Hepatocyte (in vitro differentiated cells): ENCODE measurements around the gene TRIM7. TPM values are rescaled to one million over a fixed set of nuclear protein-coding genes. Genes with fewer than 3 reads are reported as not detected.

Experiments
- DNase-seq: peaks from one replicate; pipeline ENCODE4 v3.0.0-alpha.2; 2016; ENCODE audit warnings: low spot score
- H2AFZ ChIP-seq: fragments of 200-600 bp; sonication (generic); 2 replicates; pipeline ENCODE4 v1.6.0; 2016; ENCODE audit warnings: antibody characterized with exemption, mild to moderate bottlenecking
- H3K27ac ChIP-seq: fragments of 200-600 bp; sonication (generic); 2 replicates; pipeline ENCODE4 v1.5.1; 2016; ENCODE audit warnings: mild to moderate bottlenecking
- H3K27me3 ChIP-seq: fragments of 200-600 bp; sonication (generic); 2 replicates; pipeline ENCODE4 v1.6.1; 2016
- H3K36me3 ChIP-seq: fragments of 200-600 bp; sonication (generic); replicated peaks from 2 replicates; pipeline ENCODE4 v1.5.1; 2016; ENCODE audit warnings: low read depth; ENCODE audit not compliant: insufficient read depth
- H3K4me1 ChIP-seq: fragments of 200-600 bp; sonication (generic); 2 replicates; pipeline ENCODE4 v1.5.1; 2016; ENCODE audit warnings: mild to moderate bottlenecking, moderate library complexity; ENCODE audit not compliant: insufficient read depth
- H3K4me2 ChIP-seq: fragments of 200-600 bp; sonication (generic); 2 replicates; pipeline ENCODE4 v1.6.0; 2016
- H3K4me3 ChIP-seq: fragments of 200-600 bp; sonication (generic); 2 replicates; pipeline ENCODE4 v1.5.1; 2016; ENCODE audit warnings: mild to moderate bottlenecking
- H3K79me2 ChIP-seq: fragments of 200-600 bp; sonication (generic); 2 replicates; pipeline ENCODE4 v1.6.0; 2017; ENCODE audit warnings: mild to moderate bottlenecking
- H3K9me2 ChIP-seq: fragments of 200-600 bp; sonication (generic); replicated peaks from 2 replicates; pipeline ENCODE4 v1.6.0; 2017; ENCODE audit warnings: mild to moderate bottlenecking; ENCODE audit not compliant: insufficient read depth
- H3K9me3 ChIP-seq: fragments of 200-600 bp; sonication (generic); 2 replicates; pipeline ENCODE4 v1.5.1; 2016; ENCODE audit warnings: low read depth, mild to moderate bottlenecking
- H4K20me1 ChIP-seq: fragments of 200-600 bp; sonication (generic); 2 replicates; pipeline ENCODE4 v1.6.0; 2016; ENCODE audit warnings: mild to moderate bottlenecking; ENCODE audit not compliant: insufficient read depth, poor library complexity, severe bottlenecking
- EZH2 ChIP-seq: fragments of 200-600 bp; sonication (generic); IDR thresholded peaks from 2 replicates; pipeline ENCODE4 v1.6.1; 2016; ENCODE audit warnings: antibody characterized with exemption, mild to moderate bottlenecking, borderline replicate concordance
- EZH2phosphoT487 ChIP-seq: fragments of 200-600 bp; sonication (generic); IDR thresholded peaks from one replicate; pipeline ENCODE4 v1.6.1; 2018; ENCODE audit warnings: antibody characterized with exemption, mild to moderate bottlenecking, low read depth, moderate library complexity; ENCODE audit not compliant: unreplicated experiment, severe bottlenecking
- WGBS: methylation state at CpG from one replicate; pipeline ENCODE4 v1.1.6; 2016; ENCODE audit warnings: low lambda C conversion rate; ENCODE audit errors: missing lambda C conversion rate; 5-methylcytosine and 5-hydroxymethylcytosine counted together
- polyA plus RNA-seq: library from polyadenylated mRNA; unstranded; fragments of >200 nt; fragmentation: Nextera tagmentation; extraction: Ambion mirVana; gene quantifications from 2 replicates; pipeline ENCODE4 v1.2.1, GENCODE V29; 2016
- total RNA-seq: library from RNA; depleted of rRNA; stranded (reverse); fragments of >200 nt; gene quantifications from 2 replicates; pipeline ENCODE4 v1.2.3, GENCODE V29; 2014
- TF ChIP-seq, protein P1 (sequence below): fragments of 200-600 bp; sonication (generic); IDR thresholded peaks from 2 replicates; pipeline ENCODE4 v1.5.1; 2016; ENCODE audit warnings: antibody characterized with exemption, mild to moderate bottlenecking; ENCODE audit not compliant: poor library complexity

Gene TRIM7
- total and polyA plus RNA-seq, 2 experiments from 2014 or later, result 0.35 TPM; not detected in 1

DNA sequence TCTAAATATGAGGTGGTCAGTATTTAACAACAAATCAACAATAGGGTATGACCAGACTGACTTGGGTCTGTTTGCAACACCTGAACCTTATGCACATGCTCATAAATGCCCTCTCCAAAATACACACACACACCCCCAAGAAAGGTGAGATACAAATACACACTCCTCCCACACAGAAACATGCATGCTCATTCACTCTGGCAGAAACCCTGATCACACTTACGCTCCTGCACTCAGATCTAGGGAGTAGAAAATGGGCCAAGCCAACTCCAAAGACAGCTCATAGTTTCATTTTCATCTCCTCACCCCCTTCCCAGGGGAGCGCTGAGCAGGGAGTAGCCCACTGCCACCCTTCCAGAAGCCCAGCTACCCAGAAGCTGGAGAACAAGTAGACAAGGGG, 11.3 kb downstream of the TRIM7 start:
- Histone ChIP-seq H3K4me3 (no peak overlapping the region), H2AFZ (no peak overlapping the region), H3K4me1 (peaks cover 4% of the 10 kb centered on the region), H3K9me2 (no peaks in the 10 kb centered on the region), H4K20me1 (no peaks in the 10 kb centered on the region), H3K36me3 (no peaks in the 10 kb centered on the region), H3K9me3 (no peaks in the 10 kb centered on the region), H3K27ac (no peak overlapping the region), H3K79me2 (no peaks in the 10 kb centered on the region), H3K27me3 (no peaks in the 10 kb centered on the region), H3K4me2 (no peak overlapping the region)
- TF ChIP-seq EZH2 (no peak), EZH2phosphoT487 (no peak)
- TF ChIP-seq, protein P1, sequence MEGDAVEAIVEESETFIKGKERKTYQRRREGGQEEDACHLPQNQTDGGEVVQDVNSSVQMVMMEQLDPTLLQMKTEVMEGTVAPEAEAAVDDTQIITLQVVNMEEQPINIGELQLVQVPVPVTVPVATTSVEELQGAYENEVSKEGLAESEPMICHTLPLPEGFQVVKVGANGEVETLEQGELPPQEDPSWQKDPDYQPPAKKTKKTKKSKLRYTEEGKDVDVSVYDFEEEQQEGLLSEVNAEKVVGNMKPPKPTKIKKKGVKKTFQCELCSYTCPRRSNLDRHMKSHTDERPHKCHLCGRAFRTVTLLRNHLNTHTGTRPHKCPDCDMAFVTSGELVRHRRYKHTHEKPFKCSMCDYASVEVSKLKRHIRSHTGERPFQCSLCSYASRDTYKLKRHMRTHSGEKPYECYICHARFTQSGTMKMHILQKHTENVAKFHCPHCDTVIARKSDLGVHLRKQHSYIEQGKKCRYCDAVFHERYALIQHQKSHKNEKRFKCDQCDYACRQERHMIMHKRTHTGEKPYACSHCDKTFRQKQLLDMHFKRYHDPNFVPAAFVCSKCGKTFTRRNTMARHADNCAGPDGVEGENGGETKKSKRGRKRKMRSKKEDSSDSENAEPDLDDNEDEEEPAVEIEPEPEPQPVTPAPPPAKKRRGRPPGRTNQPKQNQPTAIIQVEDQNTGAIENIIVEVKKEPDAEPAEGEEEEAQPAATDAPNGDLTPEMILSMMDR, result no peak
- 98% methylated on average over 2 of the region's 2 CpGs for WGBS
- DNase-seq, result no peak

DNA sequence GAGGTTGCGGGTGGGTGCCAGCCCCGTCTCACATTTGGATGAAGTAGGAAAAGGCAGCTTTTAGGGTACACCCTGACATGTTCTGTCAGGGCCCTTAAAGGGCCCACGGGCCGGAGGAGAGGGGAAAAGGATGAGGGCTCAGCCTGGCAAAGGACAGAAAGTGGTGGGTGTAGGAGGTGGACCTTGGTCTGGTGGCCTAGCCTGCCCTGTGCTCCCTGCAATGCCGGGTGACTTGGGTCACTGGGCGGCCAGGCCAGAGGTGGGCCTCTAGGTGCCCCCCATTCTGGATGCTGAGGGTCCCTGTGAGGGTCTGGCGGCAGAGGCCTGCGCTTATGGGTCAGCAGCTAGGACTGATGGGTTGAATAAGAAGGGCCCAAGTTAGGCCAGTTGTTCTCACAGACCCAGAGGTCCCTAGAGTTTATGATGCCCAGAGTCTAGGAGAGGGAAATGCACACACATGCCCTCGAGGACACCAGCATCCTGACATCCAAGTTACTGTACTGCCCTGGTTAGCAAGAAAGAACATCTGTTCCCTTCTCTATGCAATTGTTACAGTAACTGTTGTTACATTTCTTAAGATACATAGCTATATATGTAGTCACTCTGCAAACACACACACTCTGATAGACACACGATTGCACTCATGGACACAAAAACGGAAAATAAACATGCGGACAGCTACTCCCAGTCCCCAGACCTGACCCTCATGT, 12.5 kb downstream of the TRIM7 start:
- no peak for DNase-seq
- Histone ChIP-seq H2AFZ (peak overlapping the region; percentile 84), H3K4me3 (peak overlapping the region; percentile 59), H3K9me2 (no peaks in the 10 kb centered on the region), H3K27ac (peak overlapping the region; percentile 90), H3K9me3 (no peaks in the 10 kb centered on the region), H3K4me2 (peak overlapping the region; percentile 99), H3K4me1 (peaks cover 4% of the 10 kb centered on the region), H4K20me1 (no peaks in the 10 kb centered on the region), H3K27me3 (no peaks in the 10 kb centered on the region), H3K79me2 (no peaks in the 10 kb centered on the region), H3K36me3 (no peaks in the 10 kb centered on the region)
- TF ChIP-seq EZH2 (no peak), EZH2phosphoT487 (no peak)
- TF ChIP-seq, protein P1, result no peak
- WGBS, result 68% methylated on average over 11 of the region's 12 CpGs

DNA sequence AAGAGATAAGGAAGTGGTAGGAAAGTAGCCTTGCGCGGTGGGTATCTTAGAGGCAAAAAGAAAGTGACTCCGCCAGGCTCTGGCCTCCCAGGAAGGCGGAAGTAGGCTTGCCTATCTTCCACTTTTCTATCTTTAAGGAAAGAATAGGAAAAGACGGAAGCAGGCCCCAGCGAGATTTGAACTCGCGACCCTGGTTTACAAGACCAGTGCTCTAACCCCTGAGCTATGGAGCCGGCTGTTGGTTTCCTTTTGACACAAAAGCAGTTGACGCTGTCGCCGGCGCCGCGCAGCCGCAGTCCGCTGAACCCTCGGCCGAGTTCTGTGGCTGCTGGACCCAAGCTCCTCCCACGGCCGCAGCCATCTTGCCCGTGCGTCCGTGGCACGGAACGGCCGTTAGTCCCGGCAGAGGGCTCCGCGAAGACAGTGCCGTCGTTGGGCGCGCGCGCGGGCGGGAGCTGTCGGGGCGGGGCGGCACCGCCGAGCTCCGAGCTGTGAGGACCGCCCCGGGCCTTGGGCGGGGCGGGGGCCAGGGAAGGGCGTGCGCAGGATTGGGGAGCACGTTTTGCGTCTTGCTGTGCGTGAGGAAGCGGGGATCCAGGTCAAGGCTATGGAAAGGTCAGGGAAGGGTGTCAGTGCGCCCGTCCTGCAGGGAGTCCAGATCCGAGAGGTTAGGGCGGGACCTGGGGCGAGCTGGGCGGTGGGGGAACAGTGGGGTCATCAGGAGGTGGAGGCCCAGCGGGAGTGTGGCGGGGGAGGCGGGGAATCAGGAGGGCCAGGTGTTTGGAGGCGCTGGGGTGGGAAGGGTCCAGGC, 13.3 kb downstream of the TRIM7 start:
- H3K4me1 ChIP-seq, result peaks cover 4% of the 10 kb centered on the region
- H3K4me3 ChIP-seq, result peak overlapping the region; percentile 96
- no peaks in the 10 kb centered on the region for H3K79me2 ChIP-seq
- no peaks in the 10 kb centered on the region for H3K9me2 ChIP-seq
- H2AFZ ChIP-seq, result peak overlapping the region; percentile 84
- H3K27me3 ChIP-seq, result no peaks in the 10 kb centered on the region
- TF ChIP-seq, protein P1, result peak; percentile 2
- TF ChIP-seq EZH2phosphoT487, result no peak
- peak overlapping the region; percentile 90 for H3K27ac ChIP-seq
- no peaks in the 10 kb centered on the region for H3K36me3 ChIP-seq
- peak overlapping the region; percentile 99 for H3K4me2 ChIP-seq
- DNase-seq, result peak; percentile 97
- no peaks in the 10 kb centered on the region for H3K9me3 ChIP-seq
- WGBS, result under 1% methylated on average over 49 of the region's 64 CpGs
- no peaks in the 10 kb centered on the region for H4K20me1 ChIP-seq
